ENCODE results near the gene NPIPB5. TPM values are rescaled to one million over a fixed set of nuclear protein-coding genes. Genes with fewer than 3 reads are reported as not detected.

NPIPB5 gene
- 324 TPM for total RNA-seq

DNA sequence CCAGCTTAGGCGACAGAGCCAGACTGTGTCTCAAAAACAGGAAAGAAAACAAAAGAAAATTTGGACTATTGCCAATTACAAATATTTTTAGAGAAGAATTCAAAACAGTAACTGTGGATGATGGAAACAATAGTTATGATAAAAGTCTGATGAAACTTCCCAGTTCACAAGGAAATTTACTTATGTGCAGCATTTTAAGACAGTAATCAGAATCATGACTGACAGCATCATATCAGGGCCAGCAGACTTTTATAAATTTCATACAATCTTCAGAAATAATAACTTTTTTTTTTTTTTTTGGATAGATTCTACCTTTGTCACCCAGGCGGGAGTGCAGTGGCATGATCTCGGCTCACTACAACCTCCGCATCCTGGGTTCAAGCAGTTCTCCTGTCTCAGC lies at the start of gene NPIPB5:
NPIPB5 (plus strand) TSS at position 301 of the 400 bp plus-strand sequence. CDS start 2,911 bp downstream, outside the sequence.

Other genes starting within 250 kb of the NPIPB5 start
- gene POLR3E, start 213.5 kb upstream of the NPIPB5 start, total RNA-seq, result 48.0 TPM
- 26.4 TPM for gene CDR2, start 136.3 kb upstream of the NPIPB5 start, total RNA-seq

Data from camera-type eye (tissue), 1 donor.